K562 (cell line): ENCODE results near the gene SPTBN4. TPM values are rescaled to one million over a fixed set of nuclear protein-coding genes. Genes with fewer than 3 reads are reported as not detected.

ENCODE experiments used
- ATAC-seq: fragments of 200-7000 bp; cut with Tn5 transposase; 3 replicates; pipeline ENCODE4 v1.9.1; 2020; ENCODE audit warnings: moderate library complexity
- BruUV-seq: library from RNA; stranded (reverse); fragments of 400-500 nt; replicated peaks from 2 replicates; lab custom pipeline; 2021; lab: Mats Ljungman, UMichigan
- CTCF ChIA-PET: fragments of 300-600 bp; formaldehyde crosslinking; extraction: SDS; loops from one replicate; lab custom pipeline; 2021; ENCODE audit warnings: low intra/inter-chr PET ratio; lab: Yijun Ruan, JAX
- POLR2A ChIA-PET: fragments of 300-600, 350-650 bp; sonication (Branson Sonifier 250); formaldehyde crosslinking; extraction: SDS; loops from one replicate; lab custom pipeline; 2021; ENCODE audit warnings: antibody characterized with exemption, inconsistent platforms; lab: Yijun Ruan, JAX
- DNase-seq, 4 experiments: peaks; one replicate each; pipeline versions ENCODE4 v3.0.0 to v3.0.0-alpha.2; 2011 to 2018; ENCODE audit warnings: low spot score in 3 of 4, mixed read lengths in 3 of 4; ENCODE audit errors: extremely low read depth in 1 of 4
- FAIRE-seq: peaks from 2 replicates; lab custom pipeline; 2011; peaks lifted over from hg19 to GRCh38; lab: Jason Lieb, UNC
- H2AFZ ChIP-seq: 2 replicates; pipeline ENCODE4 v1.6.0; 2011; ENCODE audit warnings: low read depth, low read length, control low read depth, inconsistent platforms
- H3K27ac ChIP-seq: fragments of 200-600 bp; 3 replicates; pipeline ENCODE4 v1.8.0; 2011; ENCODE audit warnings: low read depth, mild to moderate bottlenecking, control low read depth, inconsistent platforms, low read length, moderate library complexity, mixed read lengths; ENCODE audit errors: extremely low read depth
- H3K27me3 ChIP-seq, 2 experiments: fragments of 300-600 bp in 1 of 2; 2 replicates in 1 of 2; 3 replicates in 1 of 2; pipeline versions ENCODE4 v1.6.0 to v1.8.0; 2011; ENCODE audit warnings: inconsistent platforms in 2 of 2, low read length in 2 of 2, mild to moderate bottlenecking in 1 of 2, mixed read lengths in 1 of 2, moderate library complexity in 1 of 2; ENCODE audit not compliant: control insufficient read depth in 2 of 2, insufficient read depth in 2 of 2
- H3K36me3 ChIP-seq: fragments of 300-600 bp; 3 replicates; pipeline ENCODE4 v1.8.0; 2011; ENCODE audit warnings: mild to moderate bottlenecking, low read length, inconsistent platforms; ENCODE audit not compliant: control insufficient read depth, insufficient read depth
- H3K4me1 ChIP-seq, 2 experiments: fragments of 200-600 bp in 1 of 2; replicated peaks in 1 of 2; 2 replicates in 1 of 2; 3 replicates in 1 of 2; pipeline versions ENCODE4 v1.5.1 to v1.8.0; 2011; ENCODE audit warnings: inconsistent platforms in 2 of 2, low read length in 2 of 2, mild to moderate bottlenecking in 1 of 2, mixed read lengths in 1 of 2, moderate library complexity in 1 of 2; ENCODE audit not compliant: control insufficient read depth in 2 of 2, insufficient read depth in 2 of 2
- H3K4me2 ChIP-seq: 2 replicates; pipeline ENCODE4 v1.6.1; 2011; ENCODE audit warnings: low read length, control low read depth, inconsistent platforms, mixed read lengths; ENCODE audit not compliant: insufficient read depth
- H3K4me3 ChIP-seq: fragments of 200-600 bp; sonication (generic), shearing (Covaris generic); 2 replicates; pipeline ENCODE4 v1.5.1; 2016; ENCODE audit warnings: control low read depth, inconsistent platforms
- H3K79me2 ChIP-seq: fragments of 200-600 bp; 3 replicates; pipeline ENCODE4 v1.8.0; 2011; ENCODE audit warnings: low read length, inconsistent platforms; ENCODE audit not compliant: control insufficient read depth, insufficient read depth
- H3K9ac ChIP-seq, 2 experiments: 2 replicates each; pipeline versions ENCODE4 v1.6.0 to v1.6.1; 2011; ENCODE audit warnings: low read depth in 2 of 2, low read length in 2 of 2, control low read depth in 1 of 2, inconsistent platforms in 1 of 2, mild to moderate bottlenecking in 1 of 2, mixed read lengths in 1 of 2; ENCODE audit not compliant: insufficient read depth in 1 of 2
- H3K9me1 ChIP-seq: one replicate; pipeline ENCODE4 v1.6.0; 2011; ENCODE audit warnings: inconsistent platforms, mild to moderate bottlenecking, low read length, moderate library complexity; ENCODE audit not compliant: control insufficient read depth, insufficient read depth
- H3K9me3 ChIP-seq: replicated peaks from 2 replicates; pipeline ENCODE4 v1.5.1; 2011; ENCODE audit warnings: low read depth, low read length, inconsistent platforms; ENCODE audit not compliant: control insufficient read depth, insufficient read depth
- H4K20me1 ChIP-seq: replicated peaks from 2 replicates; pipeline ENCODE4 v1.6.1; 2011; ENCODE audit warnings: low read length, inconsistent platforms, mixed read lengths; ENCODE audit not compliant: control insufficient read depth, insufficient read depth
- NR2C1 ChIP-seq, 2 experiments: fragments of 450-650 bp; IDR thresholded peaks; 2 replicates each; pipeline ENCODE4 v1.6.1; 2017; ENCODE audit warnings: mild to moderate bottlenecking in 2 of 2, antibody characterized with exemption in 1 of 2, inconsistent platforms in 1 of 2, missing compliant biosample characterization in 1 of 2, missing genetic modification characterization in 1 of 2
- POLR2AphosphoS5 ChIP-seq: IDR thresholded peaks from 2 replicates; pipeline ENCODE4 v1.6.1; 2011; ENCODE audit warnings: mild to moderate bottlenecking, low read depth, low read length, moderate library complexity; ENCODE audit not compliant: control insufficient read depth, insufficient read depth
- WGBS: fragments of 100-300 bp; shearing (Covaris generic); methylation state at CpG from one replicate; pipeline ENCODE4 v1.1.6; 2016; ENCODE audit warnings: low coverage, mixed read lengths; ENCODE audit not compliant: insufficient coverage; ENCODE audit errors: missing lambda C conversion rate; 5-methylcytosine and 5-hydroxymethylcytosine counted together
- in situ Hi-C: fragments of 300-500 bp; cut with MboI; formaldehyde crosslinking; loops from 4 replicates; pipeline ENCODE4 v1.15.0; 2018; ENCODE audit warnings: inconsistent platforms, mixed read lengths
- intact Hi-C: fragments of 100-400 bp; cut with micrococcal nuclease; formaldehyde crosslinking; loops from 2 replicates; pipeline ENCODE4 v1.14.2; 2022
- polyA plus RNA-seq, 8 experiments: library from polyadenylated mRNA; depleted of rRNA in 4 of 8; stranded (reverse) in 5 of 8; unstranded in 3 of 8; fragments of >200 nt; fragmentation: Nextera tagmentation in 2 of 8; fragmentation: Illumina TruSeq in 1 of 8; extraction: Ambion mirVana in 2 of 8; extraction: Trizol in 1 of 8; gene quantifications; 2 replicates each; pipeline versions ENCODE4 v1.2.1 to v1.2.3, GENCODE V29; 2011 to 2014; ENCODE audit warnings: inconsistent platforms in 1 of 8, missing spikeins in 1 of 8
- total RNA-seq, 7 experiments: library from RNA; depleted of rRNA in 6 of 7; stranded (reverse); fragments of >200 nt in 6 of 7; fragmentation: Illumina TruSeq in 2 of 7; extraction: Trizol in 2 of 7; gene quantifications; 2 replicates each; pipeline versions ENCODE4 v1.2.1 to v1.2.3, GENCODE V29; 2011 to 2021; ENCODE audit warnings: low replicate concordance in 1 of 7
- TF ChIP-seq, protein P1 (sequence below): fragments of 450-650 bp; IDR thresholded peaks from one replicate; pipeline ENCODE4 v1.6.1; 2018; ENCODE audit warnings: mild to moderate bottlenecking, moderate library complexity; ENCODE audit not compliant: partially characterized antibody
- TF ChIP-seq, protein P2 (sequence below): fragments of 450-650 bp; IDR thresholded peaks from 2 replicates; pipeline ENCODE4 v1.7.0; 2016; ENCODE audit warnings: borderline replicate concordance
- TF ChIP-seq, protein P3 (sequence below): fragments of 450-650 bp; IDR thresholded peaks from 2 replicates; pipeline ENCODE4 v1.6.1; 2014; ENCODE audit warnings: low read depth, mild to moderate bottlenecking, moderate library complexity, borderline replicate concordance

SPTBN4 gene
- total and polyA plus RNA-seq, 9 of the 15 experiments (the other 6 are each of a cell fraction or from before 2014, with no cell fraction given): 0.01 to 1.5 (median 0.86) TPM

DNA sequence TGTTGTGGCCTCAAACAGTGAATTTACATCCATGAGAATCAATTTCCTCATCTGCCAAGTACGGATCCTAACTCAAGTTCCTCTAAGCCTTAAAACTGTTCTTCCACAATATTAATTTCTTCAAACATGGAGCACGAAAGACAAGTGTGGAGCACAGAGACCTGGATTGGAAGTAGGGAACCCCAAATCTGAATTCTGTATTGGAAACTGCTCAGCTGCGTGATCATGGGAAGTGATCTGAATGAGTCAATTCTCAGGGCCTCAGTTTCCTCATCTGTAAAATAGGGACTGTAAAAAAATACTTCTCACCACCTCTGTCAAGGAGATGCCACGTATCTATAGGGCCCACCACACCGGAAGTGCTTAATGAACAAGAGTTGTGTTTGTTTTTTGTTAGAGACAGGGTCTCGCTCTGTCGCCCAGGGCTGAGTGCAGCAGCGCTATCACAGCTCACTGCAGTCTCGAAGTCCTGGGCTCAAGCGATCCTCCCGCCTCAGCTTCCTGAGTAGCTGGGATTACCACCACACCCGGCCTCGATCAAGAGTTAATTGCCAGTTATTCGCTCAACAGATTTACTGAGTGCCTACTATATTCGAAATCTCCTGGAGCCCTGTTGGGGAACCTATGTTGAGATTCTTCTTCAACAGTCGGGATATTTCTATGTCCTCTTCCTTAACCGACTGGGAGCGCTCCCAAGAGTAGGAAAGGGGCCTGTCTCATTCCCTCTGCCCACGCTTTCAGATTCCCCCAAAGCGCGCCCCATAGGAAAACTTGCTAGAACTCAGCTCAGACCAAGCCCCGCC is 24.3 kb upstream of the SPTBN4 start:
- FAIRE-seq (no peak), DNase-seq (peak in 1 of 4 experiments; percentile 27), ATAC-seq (no peak)
- Histone ChIP-seq H3K4me3 (peak overlapping the region; percentile 90), H3K9me3 (no peaks in the 10 kb centered on the region), H3K4me1 (peaks cover 24 to 26% of the 10 kb centered on the region in 2 experiments), H3K27ac (peak overlapping the region; percentile 56), H3K4me2 (peak overlapping the region; percentile 89), H3K9ac (peak overlapping the region; percentile 66 to 90), H3K79me2 (peaks cover 38% of the 10 kb centered on the region), H3K36me3 (peaks cover 29% of the 10 kb centered on the region), H2AFZ (no peak overlapping the region), H3K9me1 (no peaks in the 10 kb centered on the region), H4K20me1 (peaks cover 22% of the 10 kb centered on the region), H3K27me3 (no peaks in the 10 kb centered on the region)
- in situ Hi-C loops (no loop called here), intact Hi-C loops (loop anchor here (5.0 kb wide), 2 partner anchors 80 to 95 kb away; partner anchors contain the start of genes C19orf47 and PLD3)
- 13% methylated on average over 22 of the region's 22 CpGs for WGBS
- no TSS peak for BruUV-seq
- POLR2A ChIA-PET: interaction anchor here (0.6 to 3.7 kb wide), 17 partner anchors 9 to 138 kb away, joined by 3 to 28 read pairs (median 4); partner anchors contain the start of genes C19orf47 and SERTAD1
- CTCF ChIA-PET: no interaction called here
- TF ChIP-seq NR2C1 (IDR thresholded peaks at IDR 0.05) (no peak), NR2C1 (tag; IDR thresholded peaks at IDR 0.05) (no peak), POLR2AphosphoS5 (0 out of 2 replicates have a peak, but pooled peaks have one; percentile 1)
- TF ChIP-seq, protein P1, sequence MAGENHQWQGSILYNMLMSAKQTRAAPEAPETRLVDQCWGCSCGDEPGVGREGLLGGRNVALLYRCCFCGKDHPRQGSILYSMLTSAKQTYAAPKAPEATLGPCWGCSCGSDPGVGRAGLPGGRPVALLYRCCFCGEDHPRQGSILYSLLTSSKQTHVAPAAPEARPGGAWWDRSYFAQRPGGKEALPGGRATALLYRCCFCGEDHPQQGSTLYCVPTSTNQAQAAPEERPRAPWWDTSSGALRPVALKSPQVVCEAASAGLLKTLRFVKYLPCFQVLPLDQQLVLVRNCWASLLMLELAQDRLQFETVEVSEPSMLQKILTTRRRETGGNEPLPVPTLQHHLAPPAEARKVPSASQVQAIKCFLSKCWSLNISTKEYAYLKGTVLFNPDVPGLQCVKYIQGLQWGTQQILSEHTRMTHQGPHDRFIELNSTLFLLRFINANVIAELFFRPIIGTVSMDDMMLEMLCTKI: no peak
- TF ChIP-seq, protein P2, sequence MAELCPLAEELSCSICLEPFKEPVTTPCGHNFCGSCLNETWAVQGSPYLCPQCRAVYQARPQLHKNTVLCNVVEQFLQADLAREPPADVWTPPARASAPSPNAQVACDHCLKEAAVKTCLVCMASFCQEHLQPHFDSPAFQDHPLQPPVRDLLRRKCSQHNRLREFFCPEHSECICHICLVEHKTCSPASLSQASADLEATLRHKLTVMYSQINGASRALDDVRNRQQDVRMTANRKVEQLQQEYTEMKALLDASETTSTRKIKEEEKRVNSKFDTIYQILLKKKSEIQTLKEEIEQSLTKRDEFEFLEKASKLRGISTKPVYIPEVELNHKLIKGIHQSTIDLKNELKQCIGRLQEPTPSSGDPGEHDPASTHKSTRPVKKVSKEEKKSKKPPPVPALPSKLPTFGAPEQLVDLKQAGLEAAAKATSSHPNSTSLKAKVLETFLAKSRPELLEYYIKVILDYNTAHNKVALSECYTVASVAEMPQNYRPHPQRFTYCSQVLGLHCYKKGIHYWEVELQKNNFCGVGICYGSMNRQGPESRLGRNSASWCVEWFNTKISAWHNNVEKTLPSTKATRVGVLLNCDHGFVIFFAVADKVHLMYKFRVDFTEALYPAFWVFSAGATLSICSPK: no peak
- TF ChIP-seq, protein P3, sequence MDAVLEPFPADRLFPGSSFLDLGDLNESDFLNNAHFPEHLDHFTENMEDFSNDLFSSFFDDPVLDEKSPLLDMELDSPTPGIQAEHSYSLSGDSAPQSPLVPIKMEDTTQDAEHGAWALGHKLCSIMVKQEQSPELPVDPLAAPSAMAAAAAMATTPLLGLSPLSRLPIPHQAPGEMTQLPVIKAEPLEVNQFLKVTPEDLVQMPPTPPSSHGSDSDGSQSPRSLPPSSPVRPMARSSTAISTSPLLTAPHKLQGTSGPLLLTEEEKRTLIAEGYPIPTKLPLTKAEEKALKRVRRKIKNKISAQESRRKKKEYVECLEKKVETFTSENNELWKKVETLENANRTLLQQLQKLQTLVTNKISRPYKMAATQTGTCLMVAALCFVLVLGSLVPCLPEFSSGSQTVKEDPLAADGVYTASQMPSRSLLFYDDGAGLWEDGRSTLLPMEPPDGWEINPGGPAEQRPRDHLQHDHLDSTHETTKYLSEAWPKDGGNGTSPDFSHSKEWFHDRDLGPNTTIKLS: no peak
